ENCODE measurements around the gene CRYGA.
"Not testable (repeated sequence)": the region's sequence is repeated elsewhere in the genome, so short reads cannot be mapped to it uniquely, and the experiment has no call there.

DNA sequence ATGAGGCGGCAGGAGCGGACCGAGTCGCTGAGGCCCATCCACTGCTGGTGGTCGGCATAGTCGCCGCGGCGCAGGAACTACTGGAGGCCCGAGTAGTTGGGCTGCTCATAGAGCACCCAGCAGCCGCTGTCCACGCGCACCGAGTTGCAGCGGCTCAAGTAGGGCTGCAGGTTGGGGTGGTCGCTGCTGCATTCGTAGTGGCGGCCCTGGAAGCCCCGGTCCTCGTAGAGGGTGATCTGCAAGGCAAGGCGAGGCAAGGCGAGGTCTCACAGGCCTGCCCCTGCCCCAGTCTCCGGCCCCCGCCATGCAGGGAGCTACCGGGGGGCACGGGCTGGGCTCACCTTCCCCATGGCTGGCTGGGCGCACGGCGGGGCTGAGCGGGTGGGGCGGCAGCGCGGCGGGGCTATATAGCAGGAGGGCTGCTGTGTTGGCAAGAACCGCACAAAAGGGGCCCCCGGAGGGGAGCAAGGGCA, 51.1 kb downstream of the CRYGA start:
- not testable (repeated sequence) for TF ChIP-seq POLR2A (IDR thresholded peaks at IDR 0.05)
- TF ChIP-seq, protein P1, sequence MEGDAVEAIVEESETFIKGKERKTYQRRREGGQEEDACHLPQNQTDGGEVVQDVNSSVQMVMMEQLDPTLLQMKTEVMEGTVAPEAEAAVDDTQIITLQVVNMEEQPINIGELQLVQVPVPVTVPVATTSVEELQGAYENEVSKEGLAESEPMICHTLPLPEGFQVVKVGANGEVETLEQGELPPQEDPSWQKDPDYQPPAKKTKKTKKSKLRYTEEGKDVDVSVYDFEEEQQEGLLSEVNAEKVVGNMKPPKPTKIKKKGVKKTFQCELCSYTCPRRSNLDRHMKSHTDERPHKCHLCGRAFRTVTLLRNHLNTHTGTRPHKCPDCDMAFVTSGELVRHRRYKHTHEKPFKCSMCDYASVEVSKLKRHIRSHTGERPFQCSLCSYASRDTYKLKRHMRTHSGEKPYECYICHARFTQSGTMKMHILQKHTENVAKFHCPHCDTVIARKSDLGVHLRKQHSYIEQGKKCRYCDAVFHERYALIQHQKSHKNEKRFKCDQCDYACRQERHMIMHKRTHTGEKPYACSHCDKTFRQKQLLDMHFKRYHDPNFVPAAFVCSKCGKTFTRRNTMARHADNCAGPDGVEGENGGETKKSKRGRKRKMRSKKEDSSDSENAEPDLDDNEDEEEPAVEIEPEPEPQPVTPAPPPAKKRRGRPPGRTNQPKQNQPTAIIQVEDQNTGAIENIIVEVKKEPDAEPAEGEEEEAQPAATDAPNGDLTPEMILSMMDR (IDR thresholded peaks at IDR 0.05): not testable (repeated sequence)
